GM18519 (cell line): ENCODE data around the gene GRM8.

Experiments used
- ATAC-seq: cut with Tn5 transposase; IDR thresholded peaks from one replicate; pipeline ENCODE4 v1.9.1; 2021; ENCODE audit warnings: mild to moderate bottlenecking, moderate library complexity; ENCODE audit not compliant: unreplicated experiment, low FRiP score

The GRM8 gene

GRCh38 chr7:127233630-127234029, 19.1 kb downstream of the GRM8 start:
- ATAC-seq, result no peak

- no peak for ATAC-seq
Observed at GRCh38 chr7:127231415-127231814, 21.3 kb downstream of the GRM8 start.

- no peak for ATAC-seq
Observed at GRCh38 chr7:127230192-127230925, 22.4 kb downstream of the GRM8 start.

GRCh38 chr7:127226685-127227374, 25.9 kb downstream of the GRM8 start:
- no peak for ATAC-seq

GRCh38 chr7:127221731-127222130, 31.0 kb downstream of the GRM8 start:
- ATAC-seq, result no peak

- no peak for ATAC-seq
Observed at GRCh38 chr7:127214956-127215718, 37.6 kb downstream of the GRM8 start.

GRCh38 chr7:127209886-127210285, 42.9 kb downstream of the GRM8 start:
- no peak for ATAC-seq

GRCh38 chr7:127208860-127209259, 43.9 kb downstream of the GRM8 start:
- ATAC-seq, result no peak

- ATAC-seq, result no peak
Observed at GRCh38 chr7:127208351-127208750, 44.4 kb downstream of the GRM8 start.

- no peak for ATAC-seq
Observed at GRCh38 chr7:127207806-127208205, 44.9 kb downstream of the GRM8 start.

- ATAC-seq, result no peak
Observed at GRCh38 chr7:127207230-127207629, 45.5 kb downstream of the GRM8 start.

- no peak for ATAC-seq
Observed at GRCh38 chr7:127194571-127194970, 58.2 kb downstream of the GRM8 start.

GRCh38 chr7:127189886-127190285, 62.9 kb downstream of the GRM8 start:
- no peak for ATAC-seq

GRCh38 chr7:127189074-127189473, 63.7 kb downstream of the GRM8 start:
- no peak for ATAC-seq

- no peak for ATAC-seq
Observed at GRCh38 chr7:127187740-127188139, 65.0 kb downstream of the GRM8 start.

- no peak for ATAC-seq
Observed at GRCh38 chr7:127186686-127187085, 66.1 kb downstream of the GRM8 start.

- no peak for ATAC-seq
Observed at GRCh38 chr7:127177156-127177555, 75.6 kb downstream of the GRM8 start.

- ATAC-seq, result no peak
Observed at GRCh38 chr7:127162366-127162765, 90.4 kb downstream of the GRM8 start.

- peak; percentile 66 for ATAC-seq
Observed at GRCh38 chr7:127158659-127159058, 94.1 kb downstream of the GRM8 start.

GRCh38 chr7:127154958-127155357, 97.8 kb downstream of the GRM8 start:
- no peak for ATAC-seq

GRCh38 chr7:127154101-127154500, 98.6 kb downstream of the GRM8 start:
- ATAC-seq, result no peak
